Measurements from ENCODE around the gene ABCG2. TPM values are rescaled to one million over a fixed set of nuclear protein-coding genes. Genes with fewer than 3 reads are reported as not detected.
"Not testable (repeated sequence)": the region's sequence is repeated elsewhere in the genome, so short reads cannot be mapped to it uniquely, and the experiment has no call there.

Gene ABCG2
- total RNA-seq, 2 donors from 2014 or later = 12.3 to 15.3 TPM

GRCh38 chr4:88112856-88113255 lies 45.6 kb downstream of the ABCG2 start:
- Histone ChIP-seq H3K27me3 (replicated peaks; ENCODE audit: insufficient read depth) (no peaks in the 10 kb centered on the region), H3K27ac (no peak overlapping the region), H3K4me3 (no peak overlapping the region), H3K4me1 (replicated peaks) (no peaks in the 10 kb centered on the region), H3K36me3 (no peaks in the 10 kb centered on the region), H3K9me3 (no peaks in the 10 kb centered on the region)
- 95% methylated on average over 5 of the region's 5 CpGs for WGBS
- TF ChIP-seq POLR2AphosphoS5 (IDR thresholded peaks at IDR 0.05) = no peak
- TF ChIP-seq POLR2A (IDR thresholded peaks at IDR 0.05) = no peak
- TF ChIP-seq CTCF (IDR thresholded peaks at IDR 0.05) = no peak
- no peak for DNase-seq (ENCODE audit: low spot score)
- intact Hi-C loops (cut with DNase I) = no loop called here

GRCh38 chr4:88110826-88111225 lies 47.6 kb downstream of the ABCG2 start:
- Histone ChIP-seq H3K9me3 (no peaks in the 10 kb centered on the region), H3K4me1 (replicated peaks) (no peaks in the 10 kb centered on the region), H3K36me3 (no peaks in the 10 kb centered on the region), H3K4me3 (no peak overlapping the region), H3K27ac (no peak overlapping the region), H3K27me3 (replicated peaks; ENCODE audit: insufficient read depth) (no peaks in the 10 kb centered on the region)
- intact Hi-C loops (cut with DNase I) = no loop called here
- TF ChIP-seq CTCF (IDR thresholded peaks at IDR 0.05) = no peak
- no peak for TF ChIP-seq POLR2AphosphoS5 (IDR thresholded peaks at IDR 0.05)
- no peak for TF ChIP-seq POLR2A (IDR thresholded peaks at IDR 0.05)
- DNase-seq (ENCODE audit: low spot score) = no peak
- WGBS = 45% methylated on average over 2 of the region's 2 CpGs

DNA sequence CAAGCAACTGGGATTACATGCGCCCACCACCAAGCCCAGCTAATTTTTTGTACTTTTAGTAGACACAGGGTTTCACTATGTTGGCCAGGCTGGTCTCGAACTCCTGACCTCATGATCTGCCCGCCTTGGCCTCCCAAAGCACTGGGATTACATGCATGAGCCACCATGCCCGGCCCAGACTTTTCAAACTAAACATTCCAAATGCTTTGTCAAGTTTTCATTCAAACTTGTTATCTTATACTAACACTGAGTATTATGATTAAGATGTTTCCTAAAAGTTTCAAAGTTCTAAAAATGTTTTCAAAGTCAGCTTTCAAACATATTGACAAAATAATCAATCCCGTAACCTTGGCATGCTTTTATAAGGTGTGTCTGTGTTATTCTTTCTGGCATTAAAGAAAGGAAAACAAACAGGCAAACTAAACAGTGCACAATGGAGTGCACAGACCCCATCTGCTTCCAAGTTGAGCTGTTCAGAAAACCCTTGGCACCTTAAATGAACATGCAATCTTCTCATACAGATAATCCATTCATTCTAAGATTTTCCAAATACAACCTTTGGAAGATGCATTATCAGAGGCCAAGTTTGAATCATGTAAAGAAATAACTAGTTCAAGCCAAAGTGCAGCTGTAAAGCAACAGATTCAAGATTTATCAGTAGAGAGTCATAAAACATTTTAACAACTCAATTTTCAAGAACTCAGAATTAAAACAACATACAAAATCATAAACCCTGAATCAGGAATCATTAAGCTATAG lies 49.1 kb downstream of the ABCG2 start:
- no peak overlapping the region for H3K4me3 ChIP-seq
- 76% methylated on average over 5 of the region's 5 CpGs for WGBS

GRCh38 chr4:88108747-88109122 lies 49.7 kb downstream of the ABCG2 start:
- Histone ChIP-seq H3K27ac (no peak overlapping the region), H3K9me3 (no peaks in the 10 kb centered on the region), H3K4me1 (replicated peaks) (no peaks in the 10 kb centered on the region), H3K36me3 (no peaks in the 10 kb centered on the region), H3K4me3 (no peak overlapping the region), H3K27me3 (replicated peaks; ENCODE audit: insufficient read depth) (no peaks in the 10 kb centered on the region)
- no peak for DNase-seq (ENCODE audit: low spot score)
- no peak for TF ChIP-seq POLR2A (IDR thresholded peaks at IDR 0.05)
- TF ChIP-seq POLR2AphosphoS5 (IDR thresholded peaks at IDR 0.05) = no peak
- TF ChIP-seq CTCF (IDR thresholded peaks at IDR 0.05) = no peak
- intact Hi-C loops (cut with DNase I) = no loop called here
- WGBS = 99% methylated on average over 5 of the region's 5 CpGs

More for the DNA sequence above, 49.1 kb downstream of the ABCG2 start:
- no peak overlapping the region for H3K27ac ChIP-seq
- H3K9me3 ChIP-seq = no peaks in the 10 kb centered on the region
- intact Hi-C loops (cut with DNase I) = no loop called here
- no peaks in the 10 kb centered on the region for H3K27me3 ChIP-seq (replicated peaks; ENCODE audit: insufficient read depth)
- TF ChIP-seq CTCF (IDR thresholded peaks at IDR 0.05) = no peak
- TF ChIP-seq POLR2AphosphoS5 (IDR thresholded peaks at IDR 0.05) = no peak
- TF ChIP-seq POLR2A (IDR thresholded peaks at IDR 0.05) = no peak
- no peaks in the 10 kb centered on the region for H3K4me1 ChIP-seq (replicated peaks)
- no peaks in the 10 kb centered on the region for H3K36me3 ChIP-seq
- no peak for DNase-seq (ENCODE audit: low spot score)

- H3K4me1 ChIP-seq (replicated peaks); H3K4me3 ChIP-seq; H3K27me3 ChIP-seq (replicated peaks; ENCODE audit: insufficient read depth); H3K36me3 ChIP-seq; H3K9me3 ChIP-seq; intact Hi-C loops (cut with DNase I); H3K27ac ChIP-seq; DNase-seq (ENCODE audit: low spot score): not testable (repeated sequence)
- 92% methylated on average over 7 of the region's 7 CpGs for WGBS
Measured at GRCh38 chr4:88108108-88108465, 50.4 kb downstream of the ABCG2 start.

All from prostate gland (tissue), 2 donors.